Ishikawa (cell line): Measurements from ENCODE around the gene STAT5A.

Experiments used
- CEBPB ChIP-seq: IDR thresholded peaks from 2 replicates; pipeline ENCODE4 v1.6.1; 2012
- EGR1 ChIP-seq: IDR thresholded peaks from 2 replicates; pipeline ENCODE4 v1.6.1; 2012
- EP300 ChIP-seq: IDR thresholded peaks from 2 replicates; pipeline ENCODE4 v1.6.1; 2012; ENCODE audit warnings: borderline replicate concordance
- FOXM1 ChIP-seq: IDR thresholded peaks from 2 replicates; pipeline ENCODE4 v1.6.1; 2012; ENCODE audit warnings: low read depth, borderline replicate concordance
- MAX ChIP-seq: IDR thresholded peaks from 2 replicates; pipeline ENCODE4 v1.6.1; 2012
- RAD21 ChIP-seq: IDR thresholded peaks from 2 replicates; pipeline ENCODE4 v1.6.1; 2012; ENCODE audit warnings: low read depth
- REST ChIP-seq: IDR thresholded peaks from 2 replicates; pipeline ENCODE4 v1.6.1; 2012; ENCODE audit warnings: low read depth, mild to moderate bottlenecking
- TAF1 ChIP-seq: IDR thresholded peaks from 2 replicates; pipeline ENCODE4 v1.6.1; 2012; ENCODE audit warnings: low read depth, mild to moderate bottlenecking
- TEAD4 ChIP-seq: IDR thresholded peaks from 2 replicates; pipeline ENCODE4 v1.6.1; 2012
- ZBTB7A ChIP-seq: IDR thresholded peaks from 2 replicates; pipeline ENCODE4 v1.6.1; 2012; ENCODE audit warnings: low read depth

- TF ChIP-seq CEBPB (no peak), EGR1 (no peak), RAD21 (no peak), TEAD4 (no peak), MAX (no peak), EP300 (no peak), REST (no peak), ZBTB7A (no peak), TAF1 (no peak), FOXM1 (no peak)
Measured at GRCh38 chr17:42290577-42290976, 2.3 kb downstream of the STAT5A start.
